Central memory CD4-positive, alpha-beta T cell (primary cell): ENCODE data around the gene PRRT2.

ENCODE experiments used
- DNase-seq: peaks from one replicate; pipeline ENCODE4 v3.0.0; 2022

PRRT2 gene

DNA sequence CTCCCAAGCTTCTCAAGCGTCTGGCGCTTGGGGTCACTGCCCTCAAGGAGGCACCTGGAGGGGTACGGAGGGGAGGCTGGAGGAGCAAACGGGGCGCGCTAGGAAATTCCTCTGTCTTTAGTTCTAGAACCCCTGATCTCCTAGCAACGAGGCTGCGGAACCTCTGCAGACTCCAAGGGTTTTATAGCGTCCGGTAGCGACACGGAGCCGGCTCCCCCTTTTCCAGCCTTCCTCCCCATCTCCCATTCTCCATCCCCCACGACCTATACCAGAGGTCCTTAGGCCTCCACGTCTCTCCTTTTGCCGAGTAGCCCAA is 51.6 kb downstream of the PRRT2 start:
- no peak for DNase-seq

- no peak for DNase-seq
These were observed 52.2 kb downstream of the PRRT2 start for GRCh38 chr16:29864205-29864604.
